Right ventricle myocardium inferior (tissue), 1 donor: ENCODE results near the gene TSKS. TPM values are rescaled to one million over a fixed set of nuclear protein-coding genes. Genes with fewer than 3 reads are reported as not detected.

Experiments used
- ATAC-seq: fragments of 200-7000 bp; cut with Tn5 transposase; one replicate; pipeline ENCODE4 v1.9.1; 2020; ENCODE audit warnings: mild to moderate bottlenecking, moderate library complexity
- DNase-seq: peaks from one replicate; pipeline ENCODE4 v3.0.0; 2021; ENCODE audit errors: missing footprints
- intact Hi-C: fragments of 100-400 bp; cut with DNase I; formaldehyde crosslinking; loops from one replicate; pipeline ENCODE4 v1.11.0; 2022
- total RNA-seq: library from RNA; stranded (reverse); fragmentation: NEBNext Ultra II Directional; extraction: Animal tissue kit (Norgen Biotek cat#: 25700); gene quantifications from one replicate; pipeline ENCODE4 v1.2.1, GENCODE V29; 2021
- donor health status: DM: no; HTN: yes; CAD: no; lungs with severe emphysema.

The TSKS gene
- total RNA-seq, 1 donor from 2014 or later: 0.57 TPM

DNA sequence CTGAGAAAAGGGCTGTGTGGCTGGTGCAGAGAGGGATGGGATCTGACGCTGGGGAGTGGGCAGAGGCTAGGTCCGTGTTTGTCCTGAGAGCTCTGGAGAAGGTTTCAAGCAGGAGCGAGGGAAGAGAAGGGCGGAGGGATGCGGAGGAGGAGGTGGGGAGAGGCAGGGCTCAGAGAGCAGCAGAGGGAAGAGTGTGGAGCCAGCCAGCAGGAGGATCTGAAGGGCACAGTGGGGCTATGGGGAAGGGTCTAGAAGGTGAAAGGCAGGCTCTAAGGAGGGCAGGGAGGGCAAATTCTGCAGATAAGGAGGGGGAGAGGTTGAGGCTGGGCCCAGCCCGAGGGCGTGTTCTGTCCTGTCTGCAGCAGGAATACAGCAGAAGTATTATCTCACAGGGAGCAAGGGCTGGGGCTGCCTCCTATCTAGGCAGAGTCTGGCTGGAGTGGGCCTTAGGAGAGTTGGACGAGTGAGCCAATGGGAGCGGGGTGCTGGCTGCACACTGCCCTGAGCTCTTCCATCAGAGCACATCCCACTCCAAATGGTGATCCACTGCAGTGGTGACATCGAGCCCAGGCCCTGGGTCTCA, 9.8 kb upstream of the TSKS start:
- intact Hi-C loops: no loop called here
- no peak for DNase-seq
- ATAC-seq: no peak

DNA sequence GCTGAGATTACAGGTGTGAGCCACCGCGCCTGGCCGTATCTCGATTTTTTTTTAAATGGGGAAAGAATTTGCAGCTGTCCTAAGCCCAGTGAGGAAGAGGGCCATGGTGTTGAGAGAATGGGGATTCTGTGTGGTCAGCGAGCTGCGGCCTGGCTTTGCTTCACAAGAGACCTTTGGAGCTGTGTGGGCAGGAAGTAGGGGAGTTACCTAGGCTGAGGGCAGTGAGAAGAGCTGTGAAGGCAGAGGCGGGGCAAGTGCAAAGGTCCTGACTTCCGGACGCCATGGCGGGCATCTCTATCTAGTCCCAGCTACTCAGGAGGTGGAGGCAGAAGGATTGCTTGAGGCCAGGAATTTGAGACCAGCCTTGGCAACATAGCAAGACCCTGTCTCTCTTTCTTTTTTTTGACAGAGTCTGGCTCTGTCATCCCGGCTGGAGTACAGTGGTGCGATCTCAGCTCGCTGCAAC, 8.6 kb upstream of the TSKS start:
- DNase-seq: no peak
- intact Hi-C loops: no loop called here
- no peak for ATAC-seq

DNA sequence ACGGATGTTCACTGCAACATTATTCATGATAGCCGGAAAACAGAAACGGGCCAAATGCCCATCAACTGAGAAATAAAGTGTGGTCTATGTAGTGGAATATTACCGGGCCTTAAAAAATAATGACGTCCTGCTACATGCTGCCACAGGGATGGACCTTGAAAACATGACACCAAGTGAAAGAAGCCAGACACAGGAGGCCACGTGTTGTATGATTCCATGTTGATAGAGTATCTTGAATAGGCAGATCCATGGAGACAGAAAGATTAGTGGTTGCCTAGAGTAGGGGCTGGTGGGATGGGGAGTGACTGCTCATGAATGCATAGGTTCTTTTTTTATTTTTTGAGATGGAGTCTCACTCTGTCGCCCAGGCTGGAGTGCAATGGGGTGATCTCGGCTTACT, 7.4 kb upstream of the TSKS start:
- DNase-seq (no peak), ATAC-seq (no peak)
- intact Hi-C loops: no loop called here

DNA sequence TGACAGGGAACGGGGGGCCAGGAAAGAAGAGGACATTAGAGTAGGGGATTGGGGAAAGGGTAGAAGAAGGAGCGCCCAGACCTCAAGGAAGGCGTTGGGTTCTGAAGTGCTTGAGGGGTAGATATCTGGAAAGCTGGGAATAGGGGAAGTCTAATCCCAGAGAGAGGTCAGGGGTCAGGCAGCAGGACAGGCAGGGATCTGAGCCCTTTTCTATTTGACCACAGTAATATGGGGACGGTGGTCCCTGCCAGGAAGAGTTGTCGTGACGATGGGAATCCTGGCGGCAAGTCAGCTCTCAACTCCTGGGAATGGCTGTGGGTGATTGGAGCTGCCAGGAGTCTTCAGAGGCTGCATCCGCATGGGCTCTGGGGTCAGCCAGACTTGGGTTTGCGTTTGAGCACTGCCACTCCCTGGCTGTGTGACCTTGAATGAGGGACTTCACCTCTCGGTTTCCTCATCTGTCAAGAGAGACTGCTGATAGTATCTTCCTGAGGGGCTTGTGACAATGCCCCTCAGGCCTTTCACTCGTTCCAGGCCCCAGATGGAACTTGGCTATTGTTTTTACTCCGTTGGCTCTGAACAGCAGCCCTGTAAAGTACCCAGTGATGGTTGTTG, 5.0 kb upstream of the TSKS start:
- DNase-seq (peak; percentile 9), ATAC-seq (no peak)
- intact Hi-C loops: loop anchor here (2.0 to 10.0 kb wide), 3 partner anchors 83 to 683 kb away; partner anchors contain the start of genes ALDH16A1, PIH1D1, PTOV1 and SNRNP70

DNA sequence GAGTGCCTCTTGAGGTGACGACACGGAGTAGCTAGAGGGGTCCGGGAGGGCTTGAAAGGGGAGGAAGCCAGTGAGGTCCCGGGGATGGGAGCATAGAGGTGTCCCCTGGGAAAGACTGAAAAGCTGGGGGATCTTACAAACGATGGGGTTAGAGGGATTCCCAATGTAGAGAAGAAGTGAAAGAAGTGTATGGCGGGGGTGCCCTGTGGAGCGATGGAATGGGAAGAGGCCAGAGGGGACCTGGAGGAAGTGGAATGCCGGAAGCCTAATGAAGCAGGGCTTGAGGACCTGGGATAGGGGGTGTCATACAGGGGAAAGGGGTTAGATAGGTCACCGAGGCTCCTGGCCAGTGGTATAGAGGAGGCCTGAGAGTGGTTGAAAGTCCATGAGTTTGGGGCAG, 4.3 kb upstream of the TSKS start:
- no peak for ATAC-seq

DNA sequence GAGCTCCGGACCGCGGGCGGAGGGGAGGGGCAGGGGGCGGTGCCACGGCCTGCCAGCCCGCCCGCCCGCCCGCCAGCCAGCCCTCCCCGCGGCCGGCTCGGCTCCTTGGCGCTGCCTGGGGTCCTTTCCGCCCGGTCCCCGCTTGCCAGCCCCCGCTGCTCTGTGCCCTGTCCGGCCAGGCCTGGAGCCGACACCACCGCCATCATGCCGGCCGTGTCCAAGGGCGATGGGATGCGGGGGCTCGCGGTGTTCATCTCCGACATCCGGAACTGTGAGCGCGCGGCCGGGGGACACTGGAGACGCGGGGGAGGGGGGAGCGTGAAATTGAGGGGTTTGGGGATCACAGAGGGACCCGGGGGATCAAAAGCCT, 3.8 kb upstream of the TSKS start, which contains the start of gene AP2A1:
Gene AP2A1 (plus strand): TSS at position 72 of the 370 bp plus-strand sequence. CDS start 133 bp downstream, at position 205.
- intact Hi-C loops: loop anchor here (1.0 to 10.0 kb wide), 6 partner anchors 46 to 682 kb away; partner anchors contain the start of genes AKT1S1, ALDH16A1, FUZ and PIH1D1
- DNase-seq (no peak), ATAC-seq (no peak)

More for the DNA sequence above, 4.3 kb upstream of the TSKS start:
- no peak for DNase-seq
- intact Hi-C loops: loop anchor here (2.0 to 10.0 kb wide), 3 partner anchors 83 to 683 kb away; partner anchors contain the start of genes ALDH16A1, PIH1D1, PTOV1 and SNRNP70

DNA sequence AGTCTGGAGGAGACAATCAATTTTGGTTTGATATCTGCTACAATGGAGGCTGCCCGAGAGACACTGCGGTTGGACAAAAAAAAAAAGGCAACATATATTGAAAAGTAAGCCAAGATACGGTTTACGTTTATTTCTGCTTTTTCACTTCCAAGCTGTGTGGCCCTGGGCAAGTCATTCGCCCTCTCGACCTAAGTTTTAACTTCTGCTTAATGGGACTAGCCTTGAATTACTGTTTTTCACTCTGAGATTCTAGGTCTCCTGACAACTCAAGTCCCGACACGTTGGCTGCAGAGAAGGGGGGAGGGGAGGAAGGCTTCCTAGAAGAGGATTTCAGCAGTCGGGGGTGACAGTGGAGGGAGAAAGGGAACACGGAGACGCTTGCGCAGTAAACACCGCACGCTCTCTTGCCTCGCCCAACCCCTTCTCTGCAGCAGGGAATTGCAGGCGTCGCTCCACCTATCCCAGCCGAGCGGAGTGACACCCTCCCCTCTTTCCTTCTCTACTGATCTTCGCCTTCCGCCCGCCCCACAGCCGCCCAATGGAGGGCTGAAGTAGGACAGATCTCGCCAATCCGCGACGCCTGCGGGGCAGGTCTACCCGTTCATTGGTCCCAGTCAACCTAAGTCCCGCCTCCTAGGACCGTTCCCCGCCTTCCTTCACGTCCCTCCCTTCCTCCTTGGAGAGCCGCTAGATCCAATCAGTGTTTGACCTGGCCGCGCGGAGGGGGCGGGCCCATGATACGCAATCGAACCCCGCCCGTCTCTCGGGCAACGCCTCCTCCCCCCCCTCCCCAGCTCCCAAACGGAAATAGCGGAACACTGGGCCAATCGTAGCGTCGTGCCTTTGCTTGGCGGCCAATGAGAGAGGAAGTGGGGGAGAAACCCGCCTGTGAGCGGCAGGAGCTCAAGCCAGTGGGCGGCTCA, 3.2 kb upstream of the TSKS start:
- intact Hi-C loops: loop anchor here (1.0 to 10.0 kb wide), 6 partner anchors 47 to 681 kb away; partner anchors contain the start of genes AKT1S1, ALDH16A1, FUZ and PIH1D1

DNA sequence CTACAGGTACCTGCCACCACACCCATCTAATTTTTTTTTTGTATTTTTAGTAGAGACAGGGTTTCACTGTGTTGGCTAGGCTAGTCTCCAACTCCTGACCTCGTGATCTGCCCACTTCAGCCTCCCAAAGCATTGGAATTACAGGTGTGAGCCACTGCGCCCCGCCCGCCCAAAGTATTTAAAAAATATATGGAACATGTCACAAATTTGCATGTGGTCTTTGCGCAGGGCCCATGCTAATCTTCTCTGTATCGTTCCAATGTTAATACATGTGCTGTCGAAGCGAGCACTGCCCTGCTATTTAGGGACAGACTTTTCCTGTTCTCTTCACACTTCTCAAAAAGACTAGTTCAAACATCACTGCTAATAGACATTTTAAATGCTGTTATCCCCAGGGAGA, 1.2 kb upstream of the TSKS start:
- intact Hi-C loops: loop anchor here (5.0 to 10.0 kb wide), 3 partner anchors 72 to 680 kb away; partner anchors contain the start of genes ALDH16A1, CPT1C, PIH1D1 and SNRNP70
- ATAC-seq: no peak
- DNase-seq: peak; percentile 31

More for the DNA sequence above, 3.2 kb upstream of the TSKS start:
- ATAC-seq (peak; percentile 93), DNase-seq (peak; percentile 100)

DNA sequence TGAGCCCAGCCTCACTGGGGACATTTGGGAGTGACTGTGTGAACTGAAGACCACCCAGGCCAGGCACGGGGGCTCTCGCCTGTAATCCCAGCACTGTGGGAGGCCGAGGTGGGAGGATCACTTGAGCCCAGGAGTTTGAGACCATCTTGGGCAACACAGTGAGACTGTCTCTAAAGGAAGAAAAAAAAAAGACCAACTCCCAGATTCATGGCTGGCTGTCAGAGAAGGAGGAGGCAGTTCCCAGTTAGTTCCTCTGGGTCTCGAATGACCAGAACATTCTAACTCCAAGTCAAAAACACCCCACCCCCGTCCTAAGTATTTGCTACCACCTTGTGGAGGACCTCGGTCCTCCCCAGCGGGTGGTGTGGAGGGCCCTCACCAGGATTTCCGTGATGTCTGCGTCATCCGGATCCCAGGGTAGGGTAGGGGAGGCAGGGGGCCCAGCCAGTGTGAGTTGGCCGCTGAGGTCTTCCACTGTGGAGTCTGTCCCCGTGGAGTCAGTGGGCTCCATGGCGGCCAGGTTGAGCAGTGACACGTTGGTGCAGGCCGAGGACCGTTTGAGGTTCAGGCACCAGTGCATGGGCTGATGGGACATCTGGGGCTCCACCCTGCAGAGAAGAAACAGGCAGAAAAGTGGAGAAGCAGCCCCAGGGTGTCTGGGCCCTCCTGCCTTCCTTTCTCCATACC, 1.3 kb downstream of the TSKS start:
- no peak for DNase-seq
- no peak for ATAC-seq
- intact Hi-C loops: loop anchor here (5.0 to 10.0 kb wide), 3 partner anchors 69 to 677 kb away; partner anchors contain the start of genes ALDH16A1, CPT1C, PIH1D1 and SNRNP70

DNA sequence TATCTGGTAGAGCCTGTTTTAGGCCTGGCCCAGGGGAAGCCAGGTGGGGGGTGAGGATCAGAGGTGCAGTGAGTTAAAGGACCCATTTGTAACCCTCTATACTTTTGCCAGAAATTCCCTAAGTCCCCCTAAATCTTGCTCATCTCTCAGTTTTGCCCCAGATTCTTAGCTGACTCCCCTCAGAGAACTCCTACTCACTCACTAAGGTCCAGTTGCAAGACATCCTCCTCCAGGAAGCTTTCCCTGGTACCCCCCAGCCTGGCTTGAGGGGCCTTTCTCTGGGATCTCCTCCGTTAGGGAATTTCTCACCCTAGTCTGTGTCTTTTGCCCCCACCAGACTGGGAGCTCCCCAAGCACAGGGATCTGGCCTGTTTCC, 1.9 kb downstream of the TSKS start:
- intact Hi-C loops: loop anchor here (5.0 to 10.0 kb wide), 3 partner anchors 69 to 676 kb away; partner anchors contain the start of genes ALDH16A1, CPT1C, PIH1D1 and SNRNP70

DNA sequence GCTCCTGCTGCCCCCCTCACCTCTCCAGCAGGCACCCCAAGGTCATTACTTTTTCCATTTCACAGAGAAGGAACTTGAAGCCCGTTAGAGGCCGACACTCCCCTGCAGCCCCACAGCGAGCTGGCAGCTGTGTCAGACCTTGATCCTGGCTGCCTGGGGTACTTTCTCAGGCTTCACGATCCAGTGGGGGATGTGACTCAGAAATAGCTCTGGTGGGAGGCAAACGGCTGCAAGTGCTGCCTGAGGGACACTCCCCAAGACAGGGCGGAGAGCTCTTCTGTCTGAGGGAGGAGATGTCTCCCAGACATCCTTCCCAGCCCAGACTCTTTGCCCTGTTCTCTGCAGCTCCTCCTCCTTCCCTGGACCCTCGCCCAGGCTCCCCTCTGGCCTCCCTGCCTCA, 4.8 kb downstream of the TSKS start:
- ATAC-seq (no peak), DNase-seq (no peak)
- intact Hi-C loops: no loop called here

More for the DNA sequence above, 1.9 kb downstream of the TSKS start:
- ATAC-seq (no peak), DNase-seq (no peak)

DNA sequence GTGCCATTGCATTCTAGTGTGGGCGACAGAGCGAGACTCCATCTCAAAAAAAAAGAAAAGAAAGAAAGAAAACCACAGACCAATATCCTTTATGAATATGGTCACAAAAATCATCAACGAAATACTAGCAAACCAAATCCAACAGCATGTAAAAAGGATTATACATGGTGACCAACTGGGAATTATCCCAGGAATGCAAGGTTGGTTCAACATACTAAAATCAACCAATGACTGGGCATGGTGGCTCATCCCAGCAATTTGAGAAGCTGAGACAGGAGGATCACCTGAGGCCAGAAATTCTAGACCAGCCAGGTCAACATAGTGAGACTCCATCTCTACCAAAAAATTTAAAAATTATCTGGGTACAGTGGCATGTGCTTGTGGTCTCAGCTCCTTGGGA, 7.2 kb downstream of the TSKS start:
- ATAC-seq (no peak), DNase-seq (no peak)
- intact Hi-C loops: no loop called here

DNA sequence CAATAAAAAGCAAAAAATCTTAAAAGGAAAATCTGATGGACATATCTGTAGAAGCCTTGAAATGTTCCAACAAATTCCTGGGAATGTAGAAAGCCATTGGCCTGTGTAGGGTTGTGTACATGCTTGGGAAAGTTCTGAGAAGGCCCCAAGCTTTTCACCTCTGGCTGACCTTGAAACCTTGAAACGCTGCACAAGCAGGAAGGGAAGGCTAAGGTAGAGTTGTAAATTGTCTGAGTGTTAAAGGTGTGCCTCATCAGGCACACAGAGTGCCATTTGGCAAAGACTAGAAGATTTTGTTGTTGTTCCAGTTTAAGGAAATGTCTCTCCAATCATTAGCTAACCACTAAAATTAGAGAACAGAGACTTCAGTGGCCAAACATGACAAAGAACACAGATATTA, 10.4 kb downstream of the TSKS start:
- intact Hi-C loops: no loop called here
- ATAC-seq (no peak), DNase-seq (no peak)

DNA sequence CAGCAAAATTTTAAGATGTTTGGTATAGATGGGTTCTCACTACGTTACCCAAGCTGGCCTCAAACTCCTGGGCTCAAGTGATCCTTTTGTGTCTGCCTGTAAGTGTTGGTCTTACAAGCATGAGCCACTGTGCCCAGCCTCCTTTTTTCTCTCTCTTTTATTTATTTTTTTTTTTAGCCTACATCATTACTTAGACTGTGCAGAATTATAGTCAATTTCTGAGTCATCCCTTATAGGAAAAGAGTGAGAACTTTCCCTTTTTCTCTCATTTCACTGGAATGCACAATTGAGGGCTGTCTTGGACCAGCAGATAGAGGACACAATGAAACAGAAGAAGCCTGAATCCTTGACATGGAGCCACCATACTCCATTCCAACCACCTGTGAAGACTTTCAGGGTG, 13.3 kb downstream of the TSKS start:
- ATAC-seq: no peak
- intact Hi-C loops: no loop called here
- no peak for DNase-seq

DNA sequence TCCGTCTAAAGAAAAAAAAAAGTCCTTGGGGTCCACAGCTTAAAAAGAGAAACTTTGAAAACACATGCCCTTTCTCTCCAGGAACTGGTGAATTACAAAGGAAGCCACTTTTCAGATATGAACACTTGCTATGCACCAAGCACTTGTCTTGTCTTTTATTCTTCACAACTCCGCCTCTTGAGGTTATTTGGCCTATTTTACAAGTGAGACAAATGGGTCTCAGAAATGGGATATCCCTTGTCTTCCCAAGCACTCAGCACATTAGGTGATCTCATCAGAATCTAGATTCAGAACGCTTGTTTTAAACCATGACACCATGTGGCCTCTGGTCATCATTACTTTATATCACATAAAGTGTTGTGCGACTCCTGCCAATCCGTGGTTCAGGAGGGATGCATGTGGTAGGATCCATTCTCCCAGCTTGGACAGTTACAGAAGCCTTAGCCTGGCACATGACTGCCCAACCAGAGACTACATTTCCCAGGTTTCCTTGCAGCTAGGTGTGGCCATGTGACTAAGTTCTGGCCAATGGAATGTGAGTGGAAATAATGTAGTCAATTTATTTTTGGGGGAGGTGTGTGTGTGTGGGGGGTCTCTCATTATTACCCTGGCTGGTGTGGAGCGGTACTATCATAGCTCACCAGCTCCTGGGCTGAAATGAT, 13.9 kb downstream of the TSKS start:
- intact Hi-C loops: no loop called here
- no peak for DNase-seq
- ATAC-seq: no peak

DNA sequence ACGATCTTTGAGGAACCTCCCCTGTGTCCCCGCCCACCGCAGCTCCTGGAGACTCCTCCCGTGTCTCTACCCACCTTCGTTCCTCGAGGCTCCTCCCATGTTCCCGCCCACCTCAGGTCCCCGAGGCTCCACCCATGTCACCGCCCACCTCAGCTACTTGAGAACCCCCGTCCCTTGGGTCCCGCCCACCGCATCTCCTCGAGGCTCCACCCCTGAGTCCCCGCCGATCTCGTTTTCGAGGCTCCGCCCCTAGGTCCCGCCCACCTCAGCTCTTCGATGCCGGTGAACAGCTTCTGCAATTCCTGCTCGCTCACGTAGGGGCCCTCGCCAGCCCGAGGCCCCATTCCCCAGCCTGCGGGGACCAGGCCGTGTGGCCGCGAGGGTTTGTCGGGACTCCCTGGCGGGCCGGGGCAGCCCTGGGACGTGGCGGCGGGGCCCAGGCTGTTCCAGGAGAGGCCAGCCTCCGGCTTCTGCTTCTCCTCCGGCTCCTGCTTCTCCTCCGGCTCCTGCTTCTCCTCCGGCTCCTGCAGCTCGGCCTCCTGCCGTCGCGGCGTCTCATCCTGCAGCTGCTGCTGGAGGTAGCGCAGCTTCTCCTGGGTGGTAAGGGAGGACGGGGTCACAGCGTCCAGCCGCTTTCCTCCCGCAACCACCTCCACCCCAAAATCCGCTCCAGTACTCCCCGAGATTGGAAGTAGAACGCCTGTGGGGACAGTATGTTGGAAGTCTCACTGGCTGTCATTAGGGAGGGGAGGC, 16.7 kb downstream of the TSKS start:
- DNase-seq: no peak
- intact Hi-C loops: no loop called here
- peak; percentile 58 for ATAC-seq

DNA sequence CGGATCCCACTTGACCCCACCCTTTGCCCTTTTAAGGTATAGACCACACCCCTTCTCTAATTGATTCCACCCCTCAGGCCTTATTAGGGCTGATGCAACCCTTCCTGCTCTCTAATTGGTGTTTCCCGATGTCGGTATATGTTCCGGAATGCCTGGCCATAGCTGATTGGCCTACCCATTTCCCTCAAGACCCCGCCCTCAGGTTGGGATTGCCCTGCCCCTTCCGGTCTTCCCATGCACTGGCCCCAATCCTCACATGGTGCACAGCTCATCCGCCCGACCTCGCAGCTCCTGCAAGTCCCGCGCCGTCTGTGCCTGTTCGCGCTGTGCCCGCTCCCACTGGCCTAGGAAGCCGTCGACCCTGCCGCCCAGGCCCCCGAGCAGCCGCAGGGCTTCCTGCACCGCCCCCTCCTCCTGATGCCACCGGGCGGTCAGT, 18.1 kb downstream of the TSKS start:
- intact Hi-C loops: no loop called here
- DNase-seq: no peak
- ATAC-seq: no peak
